GM21619 (cell line): ENCODE measurements around the gene TEX19.

Experiments
- ATAC-seq: cut with Tn5 transposase; IDR thresholded peaks from one replicate; pipeline ENCODE4 v1.9.1; 2021; ENCODE audit not compliant: unreplicated experiment

TEX19 gene

GRCh38 chr17:82358465-82359350 lies at the start of gene TEX19:
TSS of gene TEX19 (plus strand) at chr17:82359247. CDS start at chr17:82362151, 2,904 bp downstream.
- no peak for ATAC-seq

- ATAC-seq: no peak
Measured at GRCh38 chr17:82309656-82310570, 49.1 kb upstream of the TEX19 start.

- no peak for ATAC-seq
Measured at GRCh38 chr17:82310877-82311276, 48.2 kb upstream of the TEX19 start.

GRCh38 chr17:82311971-82312370 lies 47.1 kb upstream of the TEX19 start:
- no peak for ATAC-seq

- no peak for ATAC-seq
Measured at GRCh38 chr17:82313195-82314011, 45.6 kb upstream of the TEX19 start.

GRCh38 chr17:82314012-82314726 lies 44.9 kb upstream of the TEX19 start:
- ATAC-seq: no peak

GRCh38 chr17:82314727-82315605 lies 44.1 kb upstream of the TEX19 start:
- ATAC-seq: no peak

- ATAC-seq: no peak
Measured at GRCh38 chr17:82315703-82316358, 43.2 kb upstream of the TEX19 start.

GRCh38 chr17:82316651-82317393 lies 42.2 kb upstream of the TEX19 start:
- ATAC-seq: no peak

GRCh38 chr17:82317394-82318168 lies 41.5 kb upstream of the TEX19 start, which contains the start of gene CD7:
TSS of gene CD7 (minus strand) at chr17:82317608. CDS start at chr17:82317495, 113 bp downstream.
- no peak for ATAC-seq

GRCh38 chr17:82318169-82318498 lies 40.9 kb upstream of the TEX19 start:
- ATAC-seq: no peak

GRCh38 chr17:82318772-82319606 lies 40.1 kb upstream of the TEX19 start:
- no peak for ATAC-seq

- ATAC-seq: no peak
Measured at GRCh38 chr17:82319619-82320062, 39.4 kb upstream of the TEX19 start.

GRCh38 chr17:82320140-82320840 lies 38.8 kb upstream of the TEX19 start:
- no peak for ATAC-seq
